Posterior vena cava (tissue), 2 donors: Measurements from ENCODE around the gene SH2D3C. TPM values are rescaled to one million over a fixed set of nuclear protein-coding genes. Genes with fewer than 3 reads are reported as not detected.

Experiments used
- DNase-seq: peaks from one replicate; pipeline ENCODE4 v3.0.0-alpha.2; 2020; ENCODE audit warnings: low spot score
- intact Hi-C, 2 donors: fragments of 100-400 bp; cut with DNase I; formaldehyde crosslinking; loops; one replicate each; pipeline versions ENCODE4 v1.14.1 to v1.14.2; 2022 to 2023
- microRNA-seq, 2 donors: library from miRNA; unstranded; fragments of <30 nt; microRNA quantifications; one replicate each; pipeline ENCODE4 v1.2.0, GENCODE V29; 2020 to 2021; ENCODE audit warnings: borderline microRNAs expressed in 2 of 2
- total RNA-seq, 2 donors: library from RNA; stranded (reverse); fragmentation: NEBNext Ultra II Directional; extraction: Animal tissue kit (Norgen Biotek cat#: 25700); gene quantifications; one replicate each; pipeline ENCODE4 v1.2.1, GENCODE V29; 2021
- donor health status: DM: yes; HTN: yes; CAD: no.
- donor health status: DM: yes; HTN: yes; CAD: no.

SH2D3C gene
- total RNA-seq, 2 donors from 2014 or later, result 13.7 to 18.9 TPM

- no peak for DNase-seq
- intact Hi-C loops, result no loop called here
Measured at GRCh38 chr9:127694890-127695720, 83.4 kb downstream of the SH2D3C start.

GRCh38 chr9:127693697-127694096, 84.8 kb downstream of the SH2D3C start:
- intact Hi-C loops, result no loop called here
- DNase-seq, result no peak

GRCh38 chr9:127693143-127693542, 85.3 kb downstream of the SH2D3C start:
- intact Hi-C loops, result no loop called here

GRCh38 chr9:127692071-127692470, 86.4 kb downstream of the SH2D3C start:
- intact Hi-C loops, result no loop called here
- DNase-seq, result no peak

More at GRCh38 chr9:127693143-127693542, 85.3 kb downstream of the SH2D3C start:
- no peak for DNase-seq

GRCh38 chr9:127690735-127691134, 87.7 kb downstream of the SH2D3C start:
- no peak for DNase-seq
- intact Hi-C loops, result no loop called here

GRCh38 chr9:127689329-127690000, 89.0 kb downstream of the SH2D3C start:
- no peak for DNase-seq
- intact Hi-C loops, result no loop called here

Small RNA genes lying within 50 kb of the gene (microRNA-seq; reads per million reads assigned to microRNA genes)
- gene MIR2861 (0 reads per million in 2 donors), gene MIR3960 (0 reads per million in 2 donors)

Other genes starting within 250 kb of the SH2D3C start
- gene STXBP1, start 166.4 kb downstream of the SH2D3C start, total RNA-seq, result 10 to 100 TPM; 69.4 to 80.3 TPM
- under 1 TPM; 0.14 TPM for gene CFAP157, start 71.7 kb downstream of the SH2D3C start, total RNA-seq
- 1 to 10 TPM; 8.7 to 9.1 TPM for gene PTRH1, start 63.0 kb downstream of the SH2D3C start, total RNA-seq
- gene TTC16, start 62.6 kb downstream of the SH2D3C start, total RNA-seq, result under 1 TPM; 0.09 to 0.14 TPM
- gene TOR2A, start 43.4 kb downstream of the SH2D3C start, total RNA-seq, result 1 to 10 TPM; 4.9 to 8.2 TPM
- 10 to 100 TPM; 56.5 to 71.0 TPM for gene CDK9, start 7.4 kb upstream of the SH2D3C start, total RNA-seq
- gene FPGS, start 24.2 kb upstream of the SH2D3C start, total RNA-seq, result 10 to 100 TPM; 35.5 to 55.1 TPM
- gene ENG, start 76.0 kb upstream of the SH2D3C start, total RNA-seq, result 100 to 1,000 TPM; 189 to 217 TPM
- 10 to 100 TPM; 65.7 to 67.0 TPM for gene AK1, start 99.0 kb upstream of the SH2D3C start, total RNA-seq
- 100 to 1,000 TPM in 1 of 2 donors, 10 to 100 TPM in 1; 74.8 to 102 TPM for gene ST6GALNAC6, start 120.9 kb upstream of the SH2D3C start, total RNA-seq
- 10 to 100 TPM; 27.7 to 32.7 TPM for gene ST6GALNAC4, start 138.4 kb upstream of the SH2D3C start, total RNA-seq
- 1 to 10 TPM; 1.2 to 1.3 TPM for gene PIP5KL1, start 152.1 kb upstream of the SH2D3C start, total RNA-seq
- 10 to 100 TPM; 22.8 to 23.6 TPM for gene DPM2, start 159.2 kb upstream of the SH2D3C start, total RNA-seq
- 10 to 100 TPM; 54.3 to 56.9 TPM for gene EEIG1, start 202.3 kb upstream of the SH2D3C start, total RNA-seq